ENCODE data around the gene KLRF1.
"Not testable (repeated sequence)": the region's sequence is repeated elsewhere in the genome, so short reads cannot be mapped to it uniquely, and the experiment has no call there.

The KLRF1 gene

DNA sequence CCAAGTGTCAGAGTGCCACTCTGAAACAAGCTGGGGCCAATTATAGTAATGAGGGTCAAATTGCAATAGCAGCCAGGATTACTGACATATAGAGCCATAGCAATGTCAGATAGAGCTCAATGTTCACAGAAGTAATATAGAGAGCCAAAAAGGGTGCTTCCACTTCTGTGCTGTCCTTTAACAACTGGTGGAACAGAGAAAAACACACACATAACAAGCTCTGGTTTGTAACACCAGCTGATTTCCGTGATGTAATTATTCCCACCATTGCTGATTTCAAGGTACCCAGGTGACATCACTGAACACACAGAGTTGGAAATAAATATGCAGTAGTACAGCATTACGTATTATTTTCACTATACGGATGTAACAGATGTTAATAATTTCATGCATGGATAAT is 44.9 kb downstream of the KLRF1 start:
- ATAC-seq: no peak

DNA sequence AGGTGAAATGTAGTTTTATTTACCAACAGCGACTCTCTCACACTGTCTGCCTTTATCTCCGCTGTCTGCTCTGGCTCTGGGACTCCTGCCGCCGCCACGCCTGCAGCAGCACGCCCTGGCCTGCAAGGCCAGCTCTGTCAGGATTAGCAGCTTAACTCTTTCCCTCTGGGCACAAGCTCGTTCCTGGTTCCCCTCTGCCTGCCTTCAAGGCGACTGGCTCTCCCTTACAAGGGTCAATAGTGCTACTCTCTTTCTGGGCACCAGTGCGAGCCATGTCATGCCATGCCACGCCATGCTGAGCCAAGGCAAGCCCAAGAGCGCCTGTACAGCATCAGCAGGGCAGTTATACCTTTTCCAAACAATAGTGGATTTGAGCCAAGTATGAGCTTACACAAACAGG is 45.5 kb downstream of the KLRF1 start:
- no peak for ATAC-seq

DNA sequence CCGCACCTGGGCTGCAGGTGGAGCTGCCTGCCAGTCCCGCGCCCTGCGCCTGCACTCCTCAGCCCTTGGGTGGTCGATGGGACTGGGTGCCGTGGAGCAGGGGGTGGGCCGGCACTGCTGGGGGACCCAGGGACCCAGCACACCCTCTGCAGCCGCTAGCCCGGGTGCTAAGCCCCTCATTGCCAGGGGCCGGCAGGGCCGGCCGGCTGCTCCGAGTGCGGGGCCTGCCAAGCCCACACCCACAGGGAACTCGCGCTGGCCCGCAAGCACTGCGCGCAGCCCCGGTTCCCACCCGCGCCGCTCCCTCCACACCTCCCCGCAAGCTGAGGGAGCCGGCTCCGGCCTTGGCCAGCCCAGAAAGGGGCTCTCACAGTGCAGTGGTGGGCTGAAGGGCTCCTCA is 48.8 kb downstream of the KLRF1 start:
- ATAC-seq: not testable (repeated sequence)

DNA sequence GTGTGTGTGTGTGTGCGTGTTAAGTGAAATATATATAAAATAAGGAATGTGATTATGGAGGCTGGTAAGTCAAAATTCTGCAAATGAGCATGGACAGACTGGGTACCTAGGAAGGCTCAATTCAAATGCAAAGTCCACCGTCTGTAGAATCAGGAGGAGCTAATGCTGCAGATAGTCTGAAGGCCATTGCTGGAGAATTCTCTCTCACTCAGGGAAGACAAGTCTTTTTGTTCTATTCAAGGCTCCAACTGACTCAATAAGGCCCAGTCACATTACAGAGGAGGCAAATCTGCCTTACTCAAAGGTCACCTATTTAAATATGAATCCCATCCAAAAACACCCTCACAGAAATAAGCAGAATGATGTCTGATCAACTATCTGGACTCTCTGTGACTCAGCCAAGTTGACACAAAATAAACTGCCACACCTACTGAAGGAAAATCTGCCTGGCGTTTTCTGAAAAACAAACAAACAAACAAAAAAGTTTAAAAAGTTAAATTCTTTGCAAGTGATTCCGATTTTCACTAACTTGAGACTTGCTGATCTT is 53.3 kb downstream of the KLRF1 start:
- ATAC-seq: no peak

DNA sequence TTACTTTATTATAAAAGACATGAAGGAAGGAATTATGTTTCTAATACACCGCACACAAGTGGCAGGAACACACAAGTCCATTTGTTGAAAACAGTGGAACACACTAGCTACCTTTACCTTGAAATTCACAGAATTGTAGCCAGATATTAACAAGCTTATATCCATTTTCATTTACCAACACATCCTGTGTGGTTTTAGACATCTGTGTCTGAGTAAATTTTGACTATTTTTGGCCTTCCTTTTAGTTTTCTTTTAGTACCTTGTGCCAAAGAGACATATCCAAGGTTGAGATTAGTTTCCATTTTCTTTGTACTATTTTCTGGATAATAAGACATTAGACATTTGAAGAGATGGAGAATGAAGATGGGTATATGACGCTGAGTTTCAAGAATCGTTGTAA is 54.0 kb downstream of the KLRF1 start, which contains the start of gene KLRF2:
Gene KLRF2 (plus strand): TSS at position 244 of the 400 bp plus-strand sequence. CDS start 107 bp downstream, at position 351.
- ATAC-seq: no peak

DNA sequence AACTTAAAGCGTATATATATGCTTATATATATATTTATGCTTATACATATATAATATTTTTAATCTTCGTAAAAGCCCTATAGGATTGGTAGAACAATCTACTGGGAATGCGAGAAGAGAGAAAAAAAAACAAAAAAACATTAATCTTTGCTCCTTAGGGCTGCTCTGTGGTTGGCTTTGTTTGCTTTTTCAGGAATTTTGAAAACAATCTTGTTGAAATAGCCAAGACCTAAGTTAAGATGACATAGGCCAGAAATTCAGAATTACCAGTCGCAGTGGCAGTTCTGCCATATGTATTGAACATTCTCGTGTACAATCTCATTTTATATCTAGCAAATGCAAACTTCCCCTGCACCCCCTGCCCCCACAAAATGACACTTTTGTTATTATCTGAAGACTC is 54.7 kb downstream of the KLRF1 start:
- no peak for ATAC-seq

DNA sequence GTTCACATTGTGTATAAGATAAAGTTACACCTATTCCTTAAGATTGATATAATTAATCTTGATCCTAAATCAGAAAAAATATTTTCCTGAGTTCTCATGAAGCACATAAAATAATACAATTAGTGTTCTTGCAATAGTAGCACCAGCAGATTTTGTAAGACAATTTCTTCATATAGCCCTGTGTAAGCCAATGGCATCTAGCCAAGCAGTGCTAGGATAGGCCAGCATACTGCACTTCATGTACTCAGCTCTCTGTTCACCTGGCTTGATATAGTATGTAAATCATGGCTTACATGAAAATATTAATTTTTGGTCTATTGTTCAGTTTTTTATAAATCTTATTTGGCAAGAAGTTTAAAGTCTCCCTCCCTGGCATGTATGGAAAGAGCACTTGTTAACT is 55.9 kb downstream of the KLRF1 start:
- ATAC-seq: no peak

DNA sequence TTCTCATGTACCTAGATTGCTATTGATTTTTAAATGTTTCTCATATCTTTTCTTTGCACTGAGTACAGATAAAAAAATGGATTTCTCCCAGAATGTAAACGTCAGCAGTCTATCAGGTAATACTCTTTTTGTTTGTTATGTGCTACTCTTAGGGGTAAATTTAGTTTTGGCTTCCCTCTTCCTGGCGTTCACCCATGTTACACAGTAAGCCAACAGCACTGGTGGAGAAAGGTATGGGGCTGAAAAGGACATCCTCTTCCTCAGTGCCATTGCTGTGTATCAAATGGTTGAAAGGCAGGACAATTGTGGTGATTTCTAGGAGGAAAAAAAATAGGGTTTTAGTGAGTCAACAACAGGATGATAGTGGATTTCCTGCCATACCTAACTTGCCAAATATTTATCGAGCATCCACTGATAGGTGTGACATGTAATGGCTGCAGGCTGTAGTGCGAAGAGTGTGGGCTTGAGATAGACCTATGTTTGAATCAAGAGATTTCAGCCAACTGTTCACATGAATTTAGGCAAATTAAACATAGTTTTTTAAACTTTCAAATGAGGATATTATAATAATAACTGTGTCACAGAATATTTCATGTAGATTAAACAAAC is 61.5 kb downstream of the KLRF1 start:
- no peak for ATAC-seq

All from activated CD4-positive, CD25-positive, alpha-beta regulatory T cell treated with anti-CD3 and anti-CD28 coated beads, Interleukin-2, amount 50 U/mL, for 24 hours (primary cell).